ENCODE results near the gene TTC12. TPM values are rescaled to one million over a fixed set of nuclear protein-coding genes. Genes with fewer than 3 reads are reported as not detected.

TTC12 gene
- polyA plus RNA-seq, 1 of the 3 experiments (the other 2 are of a cell fraction) = 15.1 TPM

GRCh38 chr11:113322158-113322557 lies 7.8 kb downstream of the TTC12 start:
- H3K27me3 ChIP-seq (ENCODE audit: insufficient read depth) = no peaks in the 10 kb centered on the region
- peaks cover 12 to 35% of the 10 kb centered on the region in 2 experiments for H3K36me3 ChIP-seq (replicated peaks in 1 of 2; ENCODE audit: control insufficient read depth in 1 of 2, insufficient read depth in 2 of 2, low read length in 1 of 2)
- H2AFZ ChIP-seq (ENCODE audit: low read depth) = no peak overlapping the region
- no peaks in the 10 kb centered on the region for H4K20me1 ChIP-seq (ENCODE audit: insufficient read depth)
- no peak overlapping the region for H3K9ac ChIP-seq
- ChIA-PET CTCF (interaction anchor here (1.0 to 2.6 kb wide), 3 partner anchors 26 to 210 kb away, joined by 3 to 7 read pairs (median 4); no protein-coding TSS in a partner anchor), POLR2A (no interaction called here)
- H3K79me2 ChIP-seq (ENCODE audit: insufficient read depth) = no peaks in the 10 kb centered on the region
- no peak overlapping the region for H3K27ac ChIP-seq (ENCODE audit: low read depth in 2 of 2, low read length in 1 of 2)
- no peak for DNase-seq
- H3K9me2 ChIP-seq = no peaks in the 10 kb centered on the region
- 93% methylated on average over 4 of the region's 4 CpGs for WGBS (ENCODE audit: low lambda C conversion rate)
- H3K4me1 ChIP-seq (ENCODE audit: control insufficient read depth in 1 of 2, insufficient read depth in 2 of 2, low read depth in 1 of 2, low read length in 1 of 2) = no peaks in the 10 kb centered on the region
- H3K4me3 ChIP-seq (ENCODE audit: low read depth in 2 of 2, low read length in 1 of 2) = no peak overlapping the region
- H3K9me3 ChIP-seq = no peaks in the 10 kb centered on the region
- H3F3A ChIP-seq (replicated peaks; ENCODE audit: insufficient read depth) = no peaks in the 10 kb centered on the region
- TF ChIP-seq NFIC (IDR thresholded peaks at IDR 0.05; ENCODE audit: borderline replicate concordance) = no peak
- TF ChIP-seq, protein P1, sequence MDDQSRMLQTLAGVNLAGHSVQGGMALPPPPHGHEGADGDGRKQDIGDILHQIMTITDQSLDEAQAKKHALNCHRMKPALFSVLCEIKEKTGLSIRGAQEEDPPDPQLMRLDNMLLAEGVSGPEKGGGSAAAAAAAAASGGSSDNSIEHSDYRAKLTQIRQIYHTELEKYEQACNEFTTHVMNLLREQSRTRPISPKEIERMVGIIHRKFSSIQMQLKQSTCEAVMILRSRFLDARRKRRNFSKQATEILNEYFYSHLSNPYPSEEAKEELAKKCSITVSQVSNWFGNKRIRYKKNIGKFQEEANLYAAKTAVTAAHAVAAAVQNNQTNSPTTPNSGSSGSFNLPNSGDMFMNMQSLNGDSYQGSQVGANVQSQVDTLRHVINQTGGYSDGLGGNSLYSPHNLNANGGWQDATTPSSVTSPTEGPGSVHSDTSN (IDR thresholded peaks at IDR 0.05) = no peak
- no peak for TF ChIP-seq SMC3 (IDR thresholded peaks at IDR 0.05; ENCODE audit: low read depth, low read length)
- TF ChIP-seq MXI1 (IDR thresholded peaks at IDR 0.05; ENCODE audit: low read depth, low read length) = no peak
- H3K4me2 ChIP-seq = no peak overlapping the region

DNA sequence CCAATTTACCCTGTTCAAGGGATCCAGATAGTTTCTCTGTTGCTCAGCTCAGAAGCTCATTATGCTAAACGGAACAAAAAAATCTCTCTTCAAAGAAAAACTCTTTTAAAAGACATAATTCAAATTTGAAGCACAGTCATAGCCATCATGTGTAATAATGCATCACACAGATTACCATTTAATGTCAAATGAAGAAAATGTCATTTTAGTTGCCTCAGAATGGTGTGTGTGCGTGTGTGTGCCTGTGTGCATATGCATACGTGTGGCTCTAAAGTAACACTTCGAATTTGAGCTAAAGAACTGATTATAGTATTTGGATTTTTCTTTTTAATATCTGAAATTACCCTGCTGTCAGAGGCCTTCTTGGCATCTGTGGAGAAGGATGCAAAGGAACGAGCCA lies 9.9 kb downstream of the TTC12 start:
- ChIA-PET POLR2A (no interaction called here), CTCF (interaction anchor here (0.6 to 2.6 kb wide), 4 partner anchors 11 to 1351 kb away, joined by 3 to 7 read pairs (median 4); no protein-coding TSS in a partner anchor)
- H3K4me1 ChIP-seq (ENCODE audit: control insufficient read depth in 1 of 2, insufficient read depth in 2 of 2, low read depth in 1 of 2, low read length in 1 of 2) = no peaks in the 10 kb centered on the region
- no peaks in the 10 kb centered on the region for H3K27me3 ChIP-seq (ENCODE audit: insufficient read depth)
- no peaks in the 10 kb centered on the region for H3K9me3 ChIP-seq
- H4K20me1 ChIP-seq (ENCODE audit: insufficient read depth) = no peaks in the 10 kb centered on the region
- H3K36me3 ChIP-seq (replicated peaks in 1 of 2; ENCODE audit: control insufficient read depth in 1 of 2, insufficient read depth in 2 of 2, low read length in 1 of 2) = peaks cover 13 to 45% of the 10 kb centered on the region in 2 experiments
- H3K27ac ChIP-seq (ENCODE audit: low read depth in 2 of 2, low read length in 1 of 2) = no peak overlapping the region
- DNase-seq = no peak
- no peak overlapping the region for H3K4me3 ChIP-seq (ENCODE audit: low read depth in 2 of 2, low read length in 1 of 2)
- H3K9me2 ChIP-seq = no peaks in the 10 kb centered on the region
- H3K9ac ChIP-seq = no peak overlapping the region
- H3K4me2 ChIP-seq = no peak overlapping the region
- no peaks in the 10 kb centered on the region for H3K79me2 ChIP-seq (ENCODE audit: insufficient read depth)
- TF ChIP-seq, protein P2, sequence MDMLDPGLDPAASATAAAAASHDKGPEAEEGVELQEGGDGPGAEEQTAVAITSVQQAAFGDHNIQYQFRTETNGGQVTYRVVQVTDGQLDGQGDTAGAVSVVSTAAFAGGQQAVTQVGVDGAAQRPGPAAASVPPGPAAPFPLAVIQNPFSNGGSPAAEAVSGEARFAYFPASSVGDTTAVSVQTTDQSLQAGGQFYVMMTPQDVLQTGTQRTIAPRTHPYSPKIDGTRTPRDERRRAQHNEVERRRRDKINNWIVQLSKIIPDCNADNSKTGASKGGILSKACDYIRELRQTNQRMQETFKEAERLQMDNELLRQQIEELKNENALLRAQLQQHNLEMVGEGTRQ (IDR thresholded peaks at IDR 0.05; ENCODE audit: borderline replicate concordance, low read depth, low read length) = no peak
- TF ChIP-seq CTCF (IDR thresholded peaks at IDR 0.05) (no peak), TEAD4 (IDR thresholded peaks at IDR 0.05; ENCODE audit: borderline replicate concordance, insufficient read depth) (no peak), REST (IDR thresholded peaks at IDR 0.05; ENCODE audit: low read depth, low read length) (no peak), RXRA (IDR thresholded peaks at IDR 0.05; ENCODE audit: borderline replicate concordance, low read depth) (no peak), SIN3A (IDR thresholded peaks at IDR 0.05; ENCODE audit: borderline replicate concordance, low read depth, low read length) (no peak), CHD2 (IDR thresholded peaks at IDR 0.05; ENCODE audit: low read length, partially characterized antibody) (no peak)
- WGBS (ENCODE audit: low lambda C conversion rate) = 95% methylated on average over 5 of the region's 5 CpGs
- H2AFZ ChIP-seq (ENCODE audit: low read depth) = no peak overlapping the region
- H3F3A ChIP-seq (replicated peaks; ENCODE audit: insufficient read depth) = no peaks in the 10 kb centered on the region
